GM18858 (cell line): ENCODE results near the gene RASA3.

Experiments used
- ATAC-seq: cut with Tn5 transposase; IDR thresholded peaks from one replicate; pipeline ENCODE4 v1.9.1; 2021; ENCODE audit not compliant: unreplicated experiment

Gene RASA3

GRCh38 chr13:114038900-114039299 is 93.5 kb downstream of the RASA3 start:
- no peak for ATAC-seq

GRCh38 chr13:114038211-114038613 is 94.2 kb downstream of the RASA3 start:
- no peak for ATAC-seq

- no peak for ATAC-seq
Measured at GRCh38 chr13:114037674-114038073, 94.7 kb downstream of the RASA3 start.

- no peak for ATAC-seq
Measured at GRCh38 chr13:114035583-114036531, 96.6 kb downstream of the RASA3 start.

- ATAC-seq = no peak
Measured at GRCh38 chr13:114035186-114035582, 97.2 kb downstream of the RASA3 start.

- ATAC-seq = no peak
Measured at GRCh38 chr13:114034481-114034891, 97.9 kb downstream of the RASA3 start.

GRCh38 chr13:114033541-114034315 is 98.7 kb downstream of the RASA3 start:
- no peak for ATAC-seq

- ATAC-seq = no peak
Measured at GRCh38 chr13:114032126-114032799, 100.2 kb downstream of the RASA3 start.

GRCh38 chr13:114031631-114032030 is 100.8 kb downstream of the RASA3 start:
- no peak for ATAC-seq

GRCh38 chr13:114030666-114031610 is 101.5 kb downstream of the RASA3 start:
- no peak for ATAC-seq

GRCh38 chr13:114029866-114030625 is 102.4 kb downstream of the RASA3 start:
- no peak for ATAC-seq

- ATAC-seq = no peak
Measured at GRCh38 chr13:114027826-114028225, 104.6 kb downstream of the RASA3 start.

GRCh38 chr13:114027046-114027715 is 105.2 kb downstream of the RASA3 start:
- no peak for ATAC-seq

GRCh38 chr13:114026481-114026880 is 105.9 kb downstream of the RASA3 start:
- ATAC-seq = no peak

- no peak for ATAC-seq
Measured at GRCh38 chr13:114025714-114026431, 106.5 kb downstream of the RASA3 start.

GRCh38 chr13:114025405-114025713 is 107.1 kb downstream of the RASA3 start:
- ATAC-seq = no peak

GRCh38 chr13:114024603-114025404 is 107.6 kb downstream of the RASA3 start:
- ATAC-seq = peak; percentile 63
